Left ventricle myocardium inferior (tissue), 1 donor: ENCODE measurements around the gene GAL3ST2. TPM values are rescaled to one million over a fixed set of nuclear protein-coding genes. Genes with fewer than 3 reads are reported as not detected.
"Not testable (repeated sequence)": the region's sequence is repeated elsewhere in the genome, so short reads cannot be mapped to it uniquely, and the experiment has no call there.

Experiments
- DNase-seq: peaks from one replicate; pipeline ENCODE4 v3.0.0-alpha.2; 2020
- H3K27ac ChIP-seq: fragments of 200-600 bp; replicated peaks from 2 replicates; pipeline ENCODE4 v1.8.0; 2021
- H3K27me3 ChIP-seq: fragments of 200-600 bp; 2 replicates; pipeline ENCODE4 v1.8.0; 2021; ENCODE audit warnings: low read depth
- H3K36me3 ChIP-seq: fragments of 200-600 bp; 2 replicates; pipeline ENCODE4 v1.8.0; 2021
- H3K4me1 ChIP-seq: fragments of 200-600 bp; 2 replicates; pipeline ENCODE4 v1.8.0; 2021
- H3K4me3 ChIP-seq: fragments of 200-600 bp; 2 replicates; pipeline ENCODE4 v1.8.0; 2021; ENCODE audit warnings: mild to moderate bottlenecking, moderate library complexity
- H3K9me3 ChIP-seq: fragments of 200-600 bp; replicated peaks from 2 replicates; pipeline ENCODE4 v1.8.0; 2021
- CTCF ChIP-seq: fragments of 200-600 bp; IDR thresholded peaks from 2 replicates; pipeline ENCODE4 v1.8.0; 2021; ENCODE audit warnings: antibody characterized with exemption, mild to moderate bottlenecking, borderline replicate concordance
- intact Hi-C: fragments of 100-400 bp; cut with micrococcal nuclease; formaldehyde crosslinking; loops from one replicate; pipeline ENCODE4 v1.11.0; 2022
- total RNA-seq: library from RNA; stranded (reverse); fragmentation: NEBNext Ultra II Directional; extraction: Animal tissue kit (Norgen Biotek cat#: 25700); gene quantifications from one replicate; pipeline ENCODE4 v1.2.1, GENCODE V29; 2021
- donor health status: DM: no; HTN: yes; CAD: no; lungs with severe emphysema.

Gene GAL3ST2
- total RNA-seq, 1 donor from 2014 or later, result not detected

- H3K27me3 ChIP-seq, result peaks cover 30% of the 10 kb centered on the region
- H3K4me3 ChIP-seq, result peak overlapping the region; percentile 67
- H3K36me3 ChIP-seq, result no peaks in the 10 kb centered on the region
- no peak overlapping the region for H3K27ac ChIP-seq
- H3K4me1 ChIP-seq, result peaks cover 21% of the 10 kb centered on the region
- DNase-seq, result no peak
- TF ChIP-seq CTCF, result no peak
- intact Hi-C loops, result no loop called here
- H3K9me3 ChIP-seq, result no peaks in the 10 kb centered on the region
These were observed 26.0 kb downstream of the GAL3ST2 start for GRCh38 chr2:241802421-241803318.

GRCh38 chr2:241803387-241804325 is 27.0 kb downstream of the GAL3ST2 start:
- Histone ChIP-seq H3K4me3 (peak overlapping the region; percentile 67), H3K9me3 (no peaks in the 10 kb centered on the region), H3K27ac (no peak overlapping the region), H3K4me1 (peaks cover 21% of the 10 kb centered on the region), H3K36me3 (no peaks in the 10 kb centered on the region), H3K27me3 (peaks cover 24% of the 10 kb centered on the region)
- no peak for TF ChIP-seq CTCF
- DNase-seq, result peak; percentile 40
- intact Hi-C loops, result no loop called here

GRCh38 chr2:241804326-241805229 is 28.0 kb downstream of the GAL3ST2 start:
- no peaks in the 10 kb centered on the region for H3K36me3 ChIP-seq
- peaks cover 24% of the 10 kb centered on the region for H3K4me1 ChIP-seq
- no peak for DNase-seq
- TF ChIP-seq CTCF, result peak; percentile 7
- H3K4me3 ChIP-seq, result peak overlapping the region; percentile 67
- peaks cover 24% of the 10 kb centered on the region for H3K27me3 ChIP-seq
- no peak overlapping the region for H3K27ac ChIP-seq
- intact Hi-C loops, result no loop called here
- H3K9me3 ChIP-seq, result no peaks in the 10 kb centered on the region

- intact Hi-C loops, DNase-seq, H3K9me3 ChIP-seq, H3K4me3 ChIP-seq, H3K36me3 ChIP-seq, H3K27ac ChIP-seq: not testable (repeated sequence)
- Histone ChIP-seq H3K27me3 (peaks cover 24% of the 10 kb centered on the region), H3K4me1 (peaks cover 41% of the 10 kb centered on the region)
These were observed 29.6 kb downstream of the GAL3ST2 start for GRCh38 chr2:241806217-241806616.

- H3K4me3 ChIP-seq, result no peak overlapping the region
- peaks cover 17% of the 10 kb centered on the region for H3K27me3 ChIP-seq
- H3K9me3 ChIP-seq, result no peaks in the 10 kb centered on the region
- DNase-seq, result peak; percentile 13
- peaks cover 44% of the 10 kb centered on the region for H3K4me1 ChIP-seq
- no peak for TF ChIP-seq CTCF
- H3K36me3 ChIP-seq, result no peaks in the 10 kb centered on the region
- peak overlapping the region; percentile 32 for H3K27ac ChIP-seq
- intact Hi-C loops, result no loop called here
These were observed 31.6 kb downstream of the GAL3ST2 start for GRCh38 chr2:241808051-241808720.
